ENCODE measurements around the gene TMEM134.

GRCh38 chr11:67463680-67464410 lies 5.2 kb downstream of the TMEM134 start:
- no peak for TF ChIP-seq MXI1 (IDR thresholded peaks at IDR 0.05; ENCODE audit: borderline replicate concordance, low read depth, low read length)
- TF ChIP-seq CTCF (conservative IDR thresholded peaks at IDR 0.05; ENCODE audit: low read depth, low read length): no peak
- no peak for TF ChIP-seq POLR2A (IDR thresholded peaks at IDR 0.05; ENCODE audit: low read depth, low read length)
- TF ChIP-seq USF2 (IDR thresholded peaks at IDR 0.05; ENCODE audit: low read depth, low read length): no peak
- TF ChIP-seq CEBPB (IDR thresholded peaks at IDR 0.05; ENCODE audit: low read depth, low read length): no peak
- no peak for TF ChIP-seq NFE2L2 (IDR thresholded peaks at IDR 0.05; ENCODE audit: low read depth, low read length)
- no peak for TF ChIP-seq MAZ (IDR thresholded peaks at IDR 0.05; ENCODE audit: borderline replicate concordance, low read depth, low read length)
- TF ChIP-seq RAD21 (IDR thresholded peaks at IDR 0.05; ENCODE audit: low read length): no peak
- no peak for TF ChIP-seq RFX5 (IDR thresholded peaks at IDR 0.05; ENCODE audit: low read depth, low read length)
- TF ChIP-seq FOS (IDR thresholded peaks at IDR 0.05; ENCODE audit: low read depth, low read length): no peak
- TF ChIP-seq MAFK (IDR thresholded peaks at IDR 0.05; ENCODE audit: low read depth, low read length): no peak
- no peak for TF ChIP-seq SMC3 (IDR thresholded peaks at IDR 0.05; ENCODE audit: low read depth, low read length)
- TF ChIP-seq BHLHE40 (IDR thresholded peaks at IDR 0.05; ENCODE audit: low read depth, low read length): no peak

Measured in IMR-90 (cell line).